GM11168 (cell line): Measurements from ENCODE around the gene FNDC3B.

Experiments
- in situ Hi-C: fragments of 300-500 bp; cut with MboI; formaldehyde crosslinking; loops from one replicate; pipeline ENCODE4 v1.12.0; 2022; ENCODE audit warnings: low sequenced_read_pairs; ENCODE audit not compliant: unreplicated experiment

Gene FNDC3B

DNA sequence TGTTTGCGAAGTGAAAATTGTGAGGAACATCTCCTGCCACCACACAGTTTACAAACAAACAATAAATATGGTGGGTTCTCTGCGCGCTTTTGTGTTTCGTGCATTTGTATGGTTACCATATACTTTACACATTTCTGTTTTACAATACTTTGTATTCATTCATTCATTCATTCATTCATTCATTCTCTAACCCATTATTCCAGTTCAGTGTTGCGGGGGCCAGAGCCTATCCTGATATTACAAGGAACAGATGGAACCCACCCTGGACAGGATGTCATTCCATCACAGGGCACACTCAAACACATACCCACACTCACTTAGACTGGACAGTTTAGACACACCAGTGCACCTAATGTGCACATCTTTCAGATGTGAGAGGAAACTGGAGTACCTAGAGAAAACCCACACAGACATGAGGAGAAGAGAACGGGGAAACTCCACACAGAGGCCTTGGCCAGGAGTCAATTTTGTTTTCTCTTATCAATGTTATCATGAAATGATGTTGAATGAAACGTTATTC lies 160.5 kb downstream of the FNDC3B start:
- in situ Hi-C loops, result no loop called here

DNA sequence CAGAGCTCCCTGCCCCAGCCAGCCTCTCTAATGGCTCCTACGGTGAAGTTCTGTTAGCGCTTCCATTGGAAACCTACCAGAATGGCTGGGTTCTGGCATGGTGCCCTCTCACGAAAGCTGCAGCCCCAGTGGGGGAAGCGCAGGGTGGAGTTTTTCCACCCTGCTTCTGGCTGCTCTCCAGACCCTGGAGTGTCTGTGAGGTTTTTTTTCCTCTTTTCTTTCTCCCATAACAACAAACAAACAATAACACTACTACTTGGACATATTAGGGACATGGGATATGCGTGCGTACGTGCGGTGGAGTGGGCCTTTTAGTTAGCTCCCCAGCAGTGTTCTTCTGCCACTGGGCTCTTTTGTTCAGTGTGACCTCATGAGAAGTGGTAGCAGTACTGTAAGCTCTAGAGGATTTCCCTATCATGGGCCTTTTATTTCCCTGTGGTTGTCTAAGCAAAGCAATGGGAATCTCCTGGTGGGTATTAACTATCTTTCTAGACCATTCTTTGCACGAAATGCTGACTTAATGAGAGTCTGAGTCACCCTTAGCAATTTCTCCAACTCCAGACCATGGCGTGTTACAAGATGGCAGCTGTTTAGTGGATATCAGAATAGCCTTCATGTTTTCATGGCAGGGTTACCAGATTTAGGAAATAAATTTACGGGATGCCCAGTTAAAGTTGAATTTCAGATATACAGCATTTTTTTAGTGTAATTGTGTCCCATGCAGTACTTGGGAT lies 161.9 kb downstream of the FNDC3B start:
- in situ Hi-C loops, result no loop called here

DNA sequence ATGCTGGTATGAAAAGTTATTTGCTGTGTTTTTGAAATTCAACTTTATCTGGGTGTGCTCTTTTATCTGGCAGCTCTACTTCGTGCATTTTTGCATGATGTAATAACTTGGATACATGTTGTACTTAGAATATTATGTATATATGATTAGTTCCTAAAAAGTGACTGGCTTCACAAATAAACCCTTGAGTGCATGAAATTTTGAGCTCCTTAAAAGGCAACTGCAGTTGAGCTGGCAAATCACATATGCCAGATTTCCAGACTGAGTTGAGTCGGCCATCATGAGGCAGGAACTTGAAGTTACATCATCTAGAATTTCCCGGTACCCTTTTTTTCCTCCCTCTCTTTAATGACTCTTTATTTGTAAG lies 162.5 kb downstream of the FNDC3B start:
- in situ Hi-C loops, result no loop called here

DNA sequence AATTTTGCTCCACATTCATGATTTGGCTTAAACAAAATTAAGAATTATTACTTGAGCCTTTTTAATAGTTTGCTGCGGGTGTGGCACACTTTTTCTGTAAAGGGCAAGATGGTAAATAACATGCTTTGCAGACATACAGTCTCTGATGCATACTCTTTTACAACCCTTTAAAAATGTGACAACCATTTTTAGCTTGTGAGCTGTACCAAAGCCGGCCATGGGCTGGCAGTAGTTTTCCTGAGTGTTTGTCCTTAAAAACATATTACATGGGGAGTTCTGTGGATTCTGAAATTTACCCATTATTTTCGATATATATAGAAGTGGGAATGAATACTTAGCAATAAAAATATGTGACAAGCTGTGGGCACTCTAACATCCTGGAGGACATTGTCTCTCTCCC lies 163.4 kb downstream of the FNDC3B start:
- in situ Hi-C loops, result no loop called here

DNA sequence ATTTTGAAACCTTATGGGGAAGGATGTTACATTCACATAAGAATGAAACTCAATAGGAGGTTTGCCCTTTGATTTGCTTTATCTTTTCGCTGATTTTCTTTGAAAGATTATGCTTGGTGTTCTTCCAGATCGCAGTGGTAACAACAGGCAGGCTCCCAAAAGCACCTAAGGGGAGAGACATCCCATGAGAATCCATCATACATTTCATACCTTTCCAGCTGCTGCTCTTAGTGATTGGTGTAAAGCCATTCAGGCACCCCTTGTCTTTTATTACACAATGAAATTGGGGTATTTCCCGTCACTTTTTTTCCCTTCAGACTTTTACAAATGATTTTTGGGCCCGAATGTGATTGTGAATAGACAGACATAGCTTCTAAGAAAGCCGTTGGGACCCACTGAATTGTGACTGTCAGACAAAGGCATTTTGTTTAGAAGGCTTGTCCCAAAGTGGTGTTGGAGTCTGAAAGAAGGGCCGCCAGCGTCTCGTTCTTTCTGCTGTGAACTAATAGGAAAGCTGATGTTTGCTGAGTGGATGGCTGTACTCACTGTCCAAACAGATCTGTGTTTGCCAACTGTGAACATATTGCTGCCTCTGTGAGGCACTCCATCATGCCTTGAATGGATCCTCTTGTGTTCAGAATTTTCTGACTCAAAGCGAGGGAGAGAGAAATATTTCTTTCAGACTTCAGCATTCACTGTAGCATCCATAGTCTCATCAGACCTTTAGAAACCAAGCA lies 164.3 kb downstream of the FNDC3B start:
- in situ Hi-C loops, result no loop called here

DNA sequence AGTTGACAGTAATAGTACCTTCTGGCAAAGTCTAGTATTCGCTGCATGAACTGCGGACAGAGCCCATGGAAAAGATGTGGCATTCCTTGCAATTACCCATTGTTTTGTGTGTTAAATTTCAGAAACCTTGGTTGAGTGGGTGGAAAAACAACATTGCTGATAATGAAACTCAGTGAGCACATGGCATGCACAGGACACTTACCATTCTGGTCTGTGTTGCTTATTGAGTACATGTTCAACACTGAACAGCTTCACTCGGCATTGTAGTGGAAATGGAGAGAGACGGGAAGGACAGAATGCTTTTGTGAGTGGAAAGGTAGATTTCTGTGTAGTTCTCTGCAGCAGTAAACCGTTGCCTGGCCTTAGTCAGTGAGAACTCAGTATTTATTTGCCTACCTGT lies 165.3 kb downstream of the FNDC3B start:
- in situ Hi-C loops, result no loop called here

DNA sequence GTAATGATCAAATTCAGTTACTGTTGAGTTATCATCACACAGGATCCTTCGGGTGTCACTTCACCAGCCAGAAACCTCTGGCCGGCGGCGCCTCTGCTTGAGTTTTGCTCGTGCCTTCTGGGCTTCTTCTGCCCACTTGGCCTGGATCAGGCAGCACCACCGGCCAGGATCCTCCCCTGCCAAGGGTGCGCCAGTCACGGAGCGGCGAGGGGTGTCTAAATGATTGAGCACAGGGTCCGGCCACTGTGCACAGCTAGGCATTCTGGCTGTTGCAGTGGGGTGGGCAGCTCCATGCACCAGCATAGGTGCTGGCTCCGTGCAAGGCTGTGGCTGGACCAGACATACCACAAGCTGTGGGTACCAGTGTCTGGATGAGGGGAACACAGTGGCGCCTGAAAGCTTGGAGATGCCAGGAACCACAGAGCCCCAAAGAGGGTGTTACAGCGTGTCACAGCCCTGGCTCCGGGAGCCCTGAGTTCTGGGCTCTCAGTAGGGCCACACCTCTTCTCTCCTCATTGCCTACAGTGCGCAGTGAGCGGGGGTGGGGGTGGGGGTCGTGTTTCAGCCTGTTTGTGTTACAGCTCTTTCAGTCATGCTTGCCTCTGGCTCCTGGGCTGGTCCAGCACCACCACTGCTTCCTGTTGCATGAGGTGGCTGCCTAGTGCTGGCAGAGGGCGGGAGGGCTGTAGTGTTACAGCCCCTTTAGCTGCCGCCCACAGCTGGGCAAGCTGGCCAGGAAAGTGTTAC lies 169.4 kb downstream of the FNDC3B start:
- in situ Hi-C loops, result no loop called here

DNA sequence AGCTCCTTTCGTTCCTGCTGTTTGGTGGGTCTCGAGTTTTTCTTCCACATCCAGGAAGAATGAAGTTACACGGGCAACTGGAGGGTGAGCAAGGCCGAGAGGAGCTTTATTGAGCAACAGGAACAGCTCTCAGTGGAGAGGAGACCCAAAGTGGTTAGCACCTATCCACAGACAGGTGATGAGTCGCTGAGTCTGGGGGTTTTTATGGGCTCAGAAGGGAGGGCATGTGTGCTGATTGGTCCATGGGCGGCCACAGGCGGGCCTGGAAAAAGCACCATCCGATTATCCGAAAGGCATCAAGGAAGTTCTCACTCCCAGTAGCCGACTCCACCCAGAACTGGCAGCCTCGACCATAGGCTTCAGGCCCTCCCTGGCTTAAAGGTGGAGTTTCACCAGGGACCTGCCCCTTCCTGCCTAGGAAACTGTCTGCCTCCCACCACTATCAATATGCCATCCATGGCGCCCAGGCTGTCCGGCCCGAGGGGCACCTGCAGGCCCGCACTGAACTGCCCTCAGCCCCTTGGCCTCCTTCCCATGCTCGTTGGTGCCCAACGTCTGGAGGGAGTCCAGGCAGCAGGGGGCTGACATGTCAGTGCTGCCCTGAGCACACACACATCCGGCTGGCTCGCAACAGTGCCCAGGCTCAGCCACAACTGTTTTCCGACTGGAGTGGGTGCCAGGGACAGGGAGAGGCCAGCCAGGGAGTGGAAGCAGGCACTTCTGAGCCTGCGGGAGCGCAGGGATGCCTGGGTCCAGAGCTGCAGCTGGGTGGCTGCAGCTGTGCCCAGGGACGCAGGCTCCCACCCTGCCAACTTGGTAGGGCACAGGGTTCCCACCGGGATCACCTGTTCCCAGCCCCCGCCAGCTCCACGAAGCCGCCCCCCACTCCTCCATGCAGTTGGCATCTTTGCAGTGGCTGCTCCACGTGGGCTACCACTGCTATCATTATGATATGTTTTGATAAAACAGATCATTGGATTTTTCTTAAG lies 170.2 kb downstream of the FNDC3B start:
- in situ Hi-C loops, result no loop called here

DNA sequence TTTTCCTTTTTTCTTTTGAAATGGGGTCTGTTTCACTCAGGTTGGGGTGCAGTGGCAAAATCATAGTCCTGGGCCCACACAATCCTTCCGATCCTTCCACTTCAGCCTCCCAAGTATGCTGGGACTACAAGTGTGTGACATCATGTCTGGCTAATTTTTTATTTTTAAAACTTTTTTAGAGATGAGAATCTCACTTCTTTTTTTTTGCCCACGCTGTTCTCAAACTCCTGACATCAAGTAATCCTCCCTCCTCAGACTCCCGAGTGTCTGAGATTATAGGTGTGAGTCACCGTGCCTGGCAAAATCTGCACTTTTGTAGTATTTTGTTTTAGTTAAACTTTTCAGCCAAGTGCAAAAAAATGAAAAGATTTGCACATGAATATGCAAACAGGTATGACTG lies 171.0 kb downstream of the FNDC3B start:
- in situ Hi-C loops, result no loop called here

DNA sequence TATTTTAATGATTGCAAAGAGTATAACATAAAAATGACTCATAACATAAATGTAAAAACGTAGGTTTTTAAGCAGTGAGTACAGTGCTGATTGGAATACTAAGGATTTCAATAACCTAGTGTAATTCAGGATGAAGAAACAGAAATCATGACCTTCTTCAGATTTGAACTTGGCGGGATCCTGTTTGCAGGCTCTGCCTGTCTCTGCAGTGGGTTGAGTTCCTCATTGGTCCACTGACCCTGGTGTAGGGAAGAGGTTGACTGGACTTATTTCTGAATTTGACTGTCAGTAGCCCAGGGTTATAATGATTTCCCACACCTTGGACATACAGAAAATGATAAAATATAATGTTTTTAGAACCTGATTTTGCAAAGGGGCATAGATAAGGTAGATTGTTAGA lies 171.7 kb downstream of the FNDC3B start:
- in situ Hi-C loops, result no loop called here

DNA sequence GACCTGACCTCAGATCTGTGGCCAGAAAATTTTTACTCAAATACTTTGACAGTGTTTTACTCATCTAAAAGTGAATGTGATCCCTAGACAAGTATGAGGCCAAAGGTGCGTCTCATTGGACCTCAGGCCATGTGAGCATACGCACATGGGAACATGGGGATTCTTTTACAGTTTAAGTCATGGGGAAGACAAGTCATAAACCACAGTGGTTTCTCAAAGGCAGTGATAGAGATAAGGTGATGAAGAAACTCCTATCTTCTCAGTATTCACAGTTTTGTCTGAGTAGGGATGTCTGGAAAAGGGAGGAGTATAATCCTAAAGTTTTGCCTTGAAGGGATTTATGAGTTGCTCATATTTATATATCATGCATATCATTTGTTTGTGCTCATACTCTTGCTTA lies 173.8 kb downstream of the FNDC3B start:
- in situ Hi-C loops, result no loop called here

DNA sequence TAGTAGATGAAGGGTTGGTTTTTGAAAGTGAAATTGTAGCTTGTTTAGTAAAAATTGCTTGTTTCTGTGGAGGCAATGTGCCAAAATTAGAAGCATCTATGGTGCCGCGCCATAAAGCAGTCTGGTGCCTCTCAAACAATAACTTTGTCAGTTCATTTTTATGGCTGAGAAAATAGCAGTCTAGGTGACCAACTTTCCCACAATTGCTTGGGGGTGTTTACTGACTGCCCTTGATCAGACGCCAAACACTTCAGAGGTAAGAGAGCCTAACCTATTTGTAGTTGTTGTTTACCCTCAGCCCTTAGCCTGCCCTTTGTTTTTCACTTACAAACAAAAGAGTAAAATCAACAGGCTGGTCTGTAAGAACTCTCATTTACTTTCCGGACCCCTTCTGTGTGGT lies 174.5 kb downstream of the FNDC3B start:
- in situ Hi-C loops, result no loop called here

DNA sequence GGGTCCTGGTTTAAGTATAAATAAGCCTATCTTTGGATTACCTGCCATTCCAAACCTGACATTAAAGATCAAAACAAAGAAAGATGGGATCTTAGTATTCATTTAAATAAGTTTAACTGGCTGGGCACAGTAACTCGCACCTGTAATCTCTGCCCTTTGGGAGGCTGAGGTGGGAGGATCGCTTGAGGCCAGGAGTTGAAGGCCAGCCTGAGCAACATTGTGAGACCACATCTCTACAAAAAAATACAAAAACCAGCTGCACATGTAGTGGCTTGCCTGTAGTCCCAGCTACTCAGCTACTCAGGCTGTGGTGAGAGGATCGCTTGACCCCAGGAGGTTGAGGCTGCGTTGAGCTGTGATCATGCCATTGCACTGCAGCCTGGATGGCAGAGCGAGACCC lies 176.9 kb downstream of the FNDC3B start:
- in situ Hi-C loops, result no loop called here

DNA sequence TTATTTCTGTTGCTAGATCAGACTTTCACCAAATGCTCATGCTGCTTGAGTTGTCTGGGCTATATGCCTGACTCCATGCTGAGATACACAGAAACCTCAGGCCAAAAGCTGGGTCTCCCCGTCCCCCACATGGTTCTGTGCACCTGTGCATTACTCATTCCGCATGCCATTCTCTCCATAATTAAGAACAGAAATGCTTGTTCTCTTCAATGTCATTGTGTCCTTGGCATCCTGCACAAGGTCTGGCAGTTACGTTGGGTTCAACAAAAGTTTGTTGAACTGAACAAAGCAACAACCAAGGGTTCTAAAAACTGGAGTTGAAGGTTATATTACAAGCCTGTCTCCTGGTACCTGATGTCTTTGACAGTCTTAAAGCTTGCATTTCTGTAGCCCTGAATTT lies 177.5 kb downstream of the FNDC3B start:
- in situ Hi-C loops, result no loop called here

DNA sequence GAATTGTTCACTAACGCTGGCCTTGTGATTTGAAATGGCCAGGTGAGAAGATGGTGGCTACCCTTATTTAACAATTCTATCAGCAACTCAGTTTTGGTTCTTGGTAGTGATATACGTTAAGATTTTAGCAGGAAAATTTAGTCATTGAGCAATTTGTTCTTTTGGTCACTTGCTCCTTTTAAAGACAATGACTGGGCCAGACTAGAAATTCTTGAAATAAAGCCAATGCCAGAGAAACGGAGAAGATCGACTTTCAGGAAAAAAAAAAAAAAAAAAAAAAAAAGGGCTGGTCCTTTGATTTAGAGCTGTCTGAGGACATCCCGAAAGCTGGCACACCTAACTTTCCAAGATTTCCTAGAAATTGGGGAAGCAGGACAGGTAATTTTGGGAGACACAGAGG lies 178.5 kb downstream of the FNDC3B start:
- in situ Hi-C loops, result no loop called here

DNA sequence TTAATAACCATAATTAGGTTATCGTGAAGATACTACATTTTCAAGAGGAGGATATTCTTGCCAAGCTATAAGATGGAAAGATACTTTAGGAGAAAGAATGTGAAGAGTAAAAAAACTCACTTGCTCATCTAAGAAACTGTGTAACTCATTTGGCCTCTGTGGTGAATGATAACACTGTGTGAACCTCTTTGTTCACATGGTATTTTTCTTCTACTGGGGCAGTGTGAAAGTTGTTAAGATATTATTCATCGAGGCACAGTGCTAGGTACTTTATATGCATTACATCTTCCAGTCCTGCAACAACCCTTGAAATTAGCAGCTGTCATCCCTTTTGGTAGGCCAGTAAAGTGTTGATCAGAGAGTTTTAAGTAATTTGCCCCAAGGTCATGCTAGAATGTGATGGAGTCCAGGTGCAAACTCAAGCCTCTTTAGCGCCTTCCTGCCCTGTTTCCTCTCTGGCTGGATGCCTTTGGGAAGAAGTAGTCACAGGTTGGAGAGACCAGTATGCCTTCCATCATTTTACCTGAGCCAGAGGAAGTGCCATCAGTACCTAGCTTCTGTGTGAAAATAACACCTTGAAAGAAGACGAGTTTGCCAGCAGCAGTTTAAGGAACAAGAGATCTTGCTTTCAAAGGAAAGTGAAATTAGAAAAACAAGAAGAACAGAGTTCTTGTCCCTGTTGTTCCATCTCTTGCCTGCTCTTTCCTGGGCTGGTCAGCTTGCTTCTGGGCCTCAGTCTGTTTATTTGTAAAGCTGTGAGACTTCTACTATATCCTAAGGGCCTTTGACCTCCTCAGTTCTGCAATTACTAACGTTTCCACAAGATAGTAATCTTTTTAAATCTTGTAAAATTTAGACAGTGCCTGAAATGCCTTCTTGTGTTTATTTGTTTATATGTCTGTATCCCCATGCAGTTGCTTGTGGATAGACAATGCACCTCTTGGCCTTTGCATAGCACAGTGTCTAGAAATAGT lies 179.3 kb downstream of the FNDC3B start:
- in situ Hi-C loops, result no loop called here

DNA sequence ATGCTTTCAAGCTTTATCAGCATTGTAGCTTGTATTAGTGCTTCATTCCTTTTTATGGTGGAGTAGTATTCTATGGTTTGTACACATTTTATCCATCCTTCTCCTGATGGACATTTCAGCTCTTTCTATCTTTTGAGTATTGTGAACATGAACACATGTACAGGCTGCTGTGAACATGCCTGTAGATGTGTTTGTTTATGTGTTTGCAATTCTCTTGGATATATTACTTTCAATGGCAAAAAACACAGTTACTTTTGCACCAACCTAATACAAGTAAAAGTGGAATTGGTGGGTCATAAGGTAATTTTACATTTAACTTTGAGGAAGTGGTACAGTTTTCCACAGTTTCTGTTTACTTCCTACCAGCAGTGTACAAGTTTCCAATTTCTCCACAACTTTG lies 180.4 kb downstream of the FNDC3B start:
- in situ Hi-C loops, result no loop called here

DNA sequence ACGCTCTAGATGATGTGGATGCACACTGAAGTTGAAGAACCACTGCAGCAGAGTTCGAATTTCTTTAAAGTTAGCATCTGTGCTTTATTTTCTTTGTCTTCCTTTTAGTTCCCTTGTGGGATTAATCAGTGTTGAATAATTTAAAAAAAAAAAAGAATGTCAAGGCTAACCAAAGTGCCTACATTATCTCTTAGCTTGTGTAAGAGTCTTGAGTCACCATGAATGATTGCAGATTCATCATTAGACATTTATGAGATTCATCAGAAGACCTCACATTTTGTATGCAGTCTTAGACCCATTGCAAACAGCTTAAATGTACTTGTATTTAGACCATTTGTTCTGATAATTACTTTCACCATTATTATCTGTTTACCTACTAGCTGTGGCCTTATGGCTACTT lies 182.2 kb downstream of the FNDC3B start:
- in situ Hi-C loops, result no loop called here
